ENCODE results near the gene BOLA2.
"Not testable (repeated sequence)": the region's sequence is repeated elsewhere in the genome, so short reads cannot be mapped to it uniquely, and the experiment has no call there.

GRCh38 chr16:29465985-29466824, 12.1 kb upstream of the BOLA2 start:
- TF ChIP-seq CTCF, POLR2A (IDR thresholded peaks at IDR 0.05): not testable (repeated sequence)
